Type B pancreatic cell (in vitro differentiated cells): Measurements from ENCODE around the gene TXK. TPM values are rescaled to one million over a fixed set of nuclear protein-coding genes. Genes with fewer than 3 reads are reported as not detected.

ENCODE experiments used
- DNase-seq: peaks from one replicate; pipeline ENCODE4 v3.0.0; 2021; ENCODE audit warnings: mixed read lengths; ENCODE audit not compliant: unreplicated experiment; ENCODE audit errors: extremely low spot score
- H3K27ac Mint-ChIP-seq: 2 replicates; pipeline ENCODE4 v1.8.0; 2021; ENCODE audit warnings: mild to moderate bottlenecking, mixed read lengths
- H3K27me3 Mint-ChIP-seq: 2 replicates; pipeline ENCODE4 v1.8.0; 2021; ENCODE audit warnings: mixed read lengths
- H3K36me3 Mint-ChIP-seq: 2 replicates; pipeline ENCODE4 v1.8.0; 2021; ENCODE audit warnings: mixed read lengths
- H3K4me1 Mint-ChIP-seq: one replicate; pipeline ENCODE4 v1.8.0; 2021; ENCODE audit warnings: mixed read lengths; ENCODE audit not compliant: unreplicated experiment
- H3K4me3 Mint-ChIP-seq: 2 replicates; pipeline ENCODE4 v1.8.0; 2021; ENCODE audit warnings: mild to moderate bottlenecking, mixed read lengths
- H3K9me3 Mint-ChIP-seq: 2 replicates; pipeline ENCODE4 v1.8.0; 2021; ENCODE audit warnings: mixed read lengths
- CTCF ChIP-seq: fragments of 200-600 bp; sonication (generic); conservative IDR thresholded peaks from 2 replicates; pipeline ENCODE4 v1.5.0; 2021; ENCODE audit warnings: antibody characterized with exemption, mild to moderate bottlenecking
- total RNA-seq: library from RNA; stranded (reverse); gene quantifications from 2 replicates; pipeline ENCODE4 v1.2.1, GENCODE V29; 2021; ENCODE audit warnings: low replicate concordance

The TXK gene
- total RNA-seq, 1 donor from 2014 or later, result 1.3 TPM

GRCh38 chr4:48033412-48033811 is 100.6 kb downstream of the TXK start:
- no peak for DNase-seq
- no peak for TF ChIP-seq CTCF
- no peaks in the 10 kb centered on the region for H3K4me1 Mint-ChIP-seq
- no peaks in the 10 kb centered on the region for H3K27me3 Mint-ChIP-seq
- no peaks in the 10 kb centered on the region for H3K9me3 Mint-ChIP-seq
- H3K36me3 Mint-ChIP-seq, result peaks cover 12% of the 10 kb centered on the region
- H3K27ac Mint-ChIP-seq, result no peak overlapping the region
- no peak overlapping the region for H3K4me3 Mint-ChIP-seq

GRCh38 chr4:48032721-48033120 is 101.3 kb downstream of the TXK start:
- Mint-ChIP-seq H3K9me3 (no peaks in the 10 kb centered on the region), H3K4me1 (no peaks in the 10 kb centered on the region), H3K36me3 (peaks cover 18% of the 10 kb centered on the region), H3K27me3 (no peaks in the 10 kb centered on the region), H3K27ac (no peak overlapping the region), H3K4me3 (no peak overlapping the region)
- no peak for DNase-seq
- no peak for TF ChIP-seq CTCF

- no peak overlapping the region for H3K27ac Mint-ChIP-seq
- no peaks in the 10 kb centered on the region for H3K9me3 Mint-ChIP-seq
- H3K27me3 Mint-ChIP-seq, result no peaks in the 10 kb centered on the region
- TF ChIP-seq CTCF, result no peak
- DNase-seq, result no peak
- H3K4me3 Mint-ChIP-seq, result no peak overlapping the region
- no peaks in the 10 kb centered on the region for H3K4me1 Mint-ChIP-seq
- H3K36me3 Mint-ChIP-seq, result peaks cover 18% of the 10 kb centered on the region
These were observed 102.1 kb downstream of the TXK start for GRCh38 chr4:48031802-48032525.

- DNase-seq, result no peak
- Mint-ChIP-seq H3K36me3 (peaks cover 24% of the 10 kb centered on the region), H3K9me3 (no peaks in the 10 kb centered on the region), H3K27me3 (no peaks in the 10 kb centered on the region), H3K4me3 (no peak overlapping the region), H3K27ac (no peak overlapping the region), H3K4me1 (no peaks in the 10 kb centered on the region)
- no peak for TF ChIP-seq CTCF
These were observed 103.6 kb downstream of the TXK start for GRCh38 chr4:48030470-48030869.

GRCh38 chr4:48028696-48029095 is 105.4 kb downstream of the TXK start:
- H3K27ac Mint-ChIP-seq, result no peak overlapping the region
- H3K27me3 Mint-ChIP-seq, result no peaks in the 10 kb centered on the region
- peaks cover 21% of the 10 kb centered on the region for H3K36me3 Mint-ChIP-seq
- no peak overlapping the region for H3K4me3 Mint-ChIP-seq
- peaks cover 4% of the 10 kb centered on the region for H3K4me1 Mint-ChIP-seq
- no peak for DNase-seq
- no peak for TF ChIP-seq CTCF
- no peaks in the 10 kb centered on the region for H3K9me3 Mint-ChIP-seq

- Mint-ChIP-seq H3K27me3 (no peaks in the 10 kb centered on the region), H3K36me3 (peaks cover 19% of the 10 kb centered on the region), H3K9me3 (no peaks in the 10 kb centered on the region), H3K4me3 (no peak overlapping the region), H3K27ac (no peak overlapping the region), H3K4me1 (peaks cover 4% of the 10 kb centered on the region)
- no peak for TF ChIP-seq CTCF
- DNase-seq, result no peak
These were observed 106.4 kb downstream of the TXK start for GRCh38 chr4:48027653-48028052.
